A549 treated with GW870086 at 1 μM for 4 hours (cell line): ENCODE results near the gene CEP85. TPM values are rescaled to one million over a fixed set of nuclear protein-coding genes. Genes with fewer than 3 reads are reported as not detected.

Source experiments
- total RNA-seq: library from RNA; stranded (reverse); fragments of 200-300 nt; extraction: Qiagen RNA extraction; gene quantifications from 5 replicates; pipeline ENCODE4 v1.2.3, GENCODE V29; 2022; ENCODE audit warnings: low read depth

CEP85 gene
- 10.3 to 13.3 TPM (median 12.5 TPM) in 5 replicates for total RNA-seq

DNA sequence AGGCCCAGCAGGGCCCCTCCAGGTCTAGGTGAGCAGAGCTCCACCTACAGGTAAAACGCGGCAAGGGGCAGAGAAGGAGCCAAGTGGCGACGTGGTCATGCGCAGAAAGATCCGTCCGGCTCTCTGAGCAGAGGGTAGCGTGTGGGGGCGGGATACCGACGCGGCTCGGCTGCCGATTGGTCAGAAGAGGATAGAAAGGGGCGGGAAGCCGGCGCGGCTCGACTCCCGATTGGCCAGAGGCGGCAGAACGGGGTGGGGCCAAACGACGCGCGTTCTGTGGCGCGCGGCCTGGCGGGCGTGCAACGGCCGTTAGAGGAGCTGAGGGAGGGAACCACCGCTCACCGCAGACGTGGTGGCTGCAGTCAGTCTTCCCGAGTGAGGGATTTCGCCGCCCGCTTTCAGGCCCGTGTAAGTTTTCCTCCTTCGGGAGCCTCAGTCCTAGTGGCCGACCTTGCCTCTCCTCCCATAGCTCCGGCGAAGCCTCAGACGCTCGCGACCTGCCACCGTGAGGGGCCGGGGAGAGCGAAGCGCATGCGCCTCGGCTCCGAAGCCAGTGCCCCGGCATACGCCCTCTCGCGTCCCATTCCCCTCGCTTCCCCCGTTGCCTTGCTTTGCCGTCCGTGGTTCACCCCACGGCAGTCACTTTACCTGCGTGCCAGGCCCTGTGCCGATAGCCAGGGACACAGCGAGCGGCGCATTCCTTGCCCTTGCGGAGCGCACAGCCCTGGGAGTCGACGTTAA, at the start of gene CEP85:
TSS of gene CEP85 (plus strand) at position 298 of the 741 bp plus-strand sequence. CDS start 5,584 bp downstream, outside the sequence.

DNA sequence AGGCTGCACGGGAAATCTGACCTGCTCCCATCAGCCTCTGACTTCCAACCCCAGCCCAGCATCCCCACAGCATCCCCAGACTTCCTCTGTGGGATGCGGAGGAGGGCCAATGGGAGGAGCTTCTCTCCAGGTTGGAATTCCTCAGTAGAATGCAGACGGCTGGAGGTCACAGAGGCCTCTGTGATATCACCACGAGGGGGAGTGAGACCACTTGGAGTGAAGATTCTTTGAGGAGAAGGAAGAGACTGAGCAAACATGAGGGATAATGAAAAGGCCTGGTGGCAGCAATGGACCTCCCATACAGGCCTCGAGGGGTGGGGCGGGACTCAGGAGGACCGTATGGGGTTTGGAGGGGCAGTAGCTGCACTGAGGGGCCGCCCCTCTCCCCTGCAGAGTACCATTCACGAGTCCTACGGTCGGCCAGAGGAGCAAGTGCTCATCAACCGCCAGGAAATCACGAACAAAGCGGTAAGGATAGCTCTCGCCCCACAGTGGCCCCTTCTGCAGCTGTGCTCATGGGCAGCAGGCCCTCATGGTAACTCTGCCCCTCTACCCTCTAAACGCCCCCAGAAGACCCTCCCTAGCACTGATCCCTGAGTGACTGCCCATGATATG, 43.5 kb upstream of the CEP85 start, which contains the start of gene CATSPER4:
TSS of gene CATSPER4 (plus strand) at position 230 of the 615 bp plus-strand sequence. CDS start at position 256, 26 bp downstream.

GRCh38 chr1:26279456-26280332, 45.7 kb downstream of the CEP85 start, which contains the start of gene SH3BGRL3:
TSS of gene SH3BGRL3 (plus strand) at chr1:26280086. CDS start at chr1:26280156, 70 bp downstream.

GRCh38 chr1:26306290-26307229, 72.6 kb downstream of the CEP85 start, which contains the start of gene UBXN11:
TSS of gene UBXN11 (minus strand) at chr1:26306636. CDS start at chr1:26302883, 3,753 bp downstream.

GRCh38 chr1:26317612-26318337, 83.8 kb downstream of the CEP85 start, which contains the start of gene CD52:
TSS of gene CD52 (plus strand) at chr1:26317958. CDS start at chr1:26318018, 60 bp downstream.

Other genes starting within 250 kb of the CEP85 start
- 6.1 to 8.5 TPM (median 8.2 TPM) in 5 replicates for gene PAFAH2, start 236.1 kb upstream of the CEP85 start, total RNA-seq
- gene EXTL1, start 212.4 kb upstream of the CEP85 start, total RNA-seq = 0.08 TPM in 1 of 5 replicates, not detected in the others
- 0.19 to 0.40 TPM (median 0.31 TPM) in 5 replicates for gene SLC30A2, start 188.1 kb upstream of the CEP85 start, total RNA-seq
- 0.70 to 1.5 TPM (median 1.2 TPM) in 5 replicates for gene TRIM63, start 166.6 kb upstream of the CEP85 start, total RNA-seq
- 1.6 to 2.1 TPM (median 2.0 TPM) in 5 replicates for gene PDIK1L, start 122.4 kb upstream of the CEP85 start, total RNA-seq
- 0.07 to 0.10 TPM (median 0.08 TPM) in 3 of 5 replicates, not detected in the others for gene FAM110D, start 75.1 kb upstream of the CEP85 start, total RNA-seq
- not detected in 5 replicates for gene C1orf232, start 65.2 kb upstream of the CEP85 start, total RNA-seq
- gene ZNF593, start 64.3 kb upstream of the CEP85 start, total RNA-seq = 54.0 to 67.0 TPM (median 63.2 TPM) in 5 replicates
- 0.26 to 0.31 TPM in 2 of 5 replicates, not detected in the others for gene ZNF593OS, start 62.4 kb upstream of the CEP85 start, total RNA-seq
- 0.20 to 0.50 TPM (median 0.32 TPM) in 5 replicates for gene CNKSR1, start 56.7 kb upstream of the CEP85 start, total RNA-seq
- not detected in 5 replicates for gene CATSPER4, start 43.6 kb upstream of the CEP85 start, total RNA-seq
- 111 to 165 TPM (median 137 TPM) in 5 replicates for gene SH3BGRL3, start 45.9 kb downstream of the CEP85 start, total RNA-seq
- 12.5 to 15.2 TPM (median 14.8 TPM) in 5 replicates for gene UBXN11, start 72.4 kb downstream of the CEP85 start, total RNA-seq
- not detected in 5 replicates for gene CD52, start 83.8 kb downstream of the CEP85 start, total RNA-seq
- gene CRYBG2, start 119.9 kb downstream of the CEP85 start, total RNA-seq = 1.4 to 2.1 TPM (median 1.6 TPM) in 5 replicates
- not detected in 5 replicates for gene ZNF683, start 138.6 kb downstream of the CEP85 start, total RNA-seq
- gene LIN28A, start 176.6 kb downstream of the CEP85 start, total RNA-seq = 0.03 TPM in 1 of 5 replicates, not detected in the others
- gene DHDDS, start 198.1 kb downstream of the CEP85 start, total RNA-seq = 19.3 to 27.5 TPM (median 22.8 TPM) in 5 replicates
- 328 to 408 TPM (median 339 TPM) in 5 replicates for gene HMGN2, start 238.2 kb downstream of the CEP85 start, total RNA-seq